ENCODE results near the gene ITGA1.

DNA sequence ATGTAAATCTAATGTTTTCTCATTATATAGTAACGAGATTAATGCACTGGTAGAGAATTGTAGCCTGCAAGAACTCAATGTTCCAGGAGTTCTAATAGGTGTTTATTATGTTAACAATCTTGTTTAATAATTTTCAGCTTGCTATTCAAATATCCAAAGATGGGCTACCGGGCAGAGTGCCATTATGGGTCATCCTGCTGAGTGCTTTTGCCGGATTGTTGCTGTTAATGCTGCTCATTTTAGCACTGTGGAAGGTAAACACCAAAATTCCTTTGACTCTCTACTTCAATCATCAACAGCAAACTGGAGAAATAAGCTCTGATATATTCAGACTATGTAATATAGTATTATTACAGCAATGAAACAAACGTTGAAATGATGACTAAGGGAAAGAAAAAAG, 159.5 kb downstream of the ITGA1 start:
- no peak for TF ChIP-seq CTCF (IDR thresholded peaks at IDR 0.05)
- TF ChIP-seq POLR2AphosphoS5 (IDR thresholded peaks at IDR 0.05; ENCODE audit: insufficient read depth in 1 of 2, low read depth in 1 of 2) = no peak

All from vagina (tissue), 2 donors.